Activated naive CD4-positive, alpha-beta T cell treated with anti-CD3 and anti-CD28 coated beads for 36 hours (primary cell): Measurements from ENCODE around the gene ATG9B. TPM values are rescaled to one million over a fixed set of nuclear protein-coding genes. Genes with fewer than 3 reads are reported as not detected.
A peak's percentile ranks its signal among the peaks of the same experiment; 100 is the strongest.
"Not testable (repeated sequence)": the region's sequence is repeated elsewhere in the genome, so short reads cannot be mapped to it uniquely, and the experiment has no call there.

Source experiments
- CTCF ChIA-PET: fragments of 350-600 bp; sonication (Branson Sonifier 250); formaldehyde crosslinking; loops from one replicate; lab custom pipeline; 2021; ENCODE audit warnings: antibody characterized with exemption; lab: Charles Lee
- DNase-seq: peaks from one replicate; pipeline ENCODE4 v3.0.0-alpha.2; 2020
- H3K27ac Mint-ChIP-seq: one replicate; pipeline ENCODE4 v1.8.0; 2021; ENCODE audit warnings: mild to moderate bottlenecking, mixed read lengths
- H3K27me3 Mint-ChIP-seq: one replicate; pipeline ENCODE4 v1.8.0; 2021; ENCODE audit warnings: low read depth, mixed read lengths
- H3K36me3 Mint-ChIP-seq: one replicate; pipeline ENCODE4 v1.8.0; 2021; ENCODE audit warnings: low read depth, mixed read lengths
- H3K4me1 Mint-ChIP-seq: one replicate; pipeline ENCODE4 v1.8.0; 2021; ENCODE audit warnings: low read depth, mixed read lengths
- H3K4me3 Mint-ChIP-seq: one replicate; pipeline ENCODE4 v1.8.0; 2021; ENCODE audit warnings: mild to moderate bottlenecking, moderate library complexity, mixed read lengths
- H3K9me3 Mint-ChIP-seq: one replicate; pipeline ENCODE4 v1.8.0; 2021; ENCODE audit warnings: mixed read lengths
- intact Hi-C: fragments of 100-400 bp; cut with micrococcal nuclease; formaldehyde crosslinking; loops from one replicate; pipeline ENCODE4 v1.15.1; 2023
- total RNA-seq, 2 experiments: library from RNA; stranded (reverse); gene quantifications; one replicate each; pipeline ENCODE4 v1.2.3, GENCODE V29; 2021

Gene ATG9B
- total RNA-seq, 2 experiments from 2014 or later, result 2.8 to 4.0 TPM

DNA sequence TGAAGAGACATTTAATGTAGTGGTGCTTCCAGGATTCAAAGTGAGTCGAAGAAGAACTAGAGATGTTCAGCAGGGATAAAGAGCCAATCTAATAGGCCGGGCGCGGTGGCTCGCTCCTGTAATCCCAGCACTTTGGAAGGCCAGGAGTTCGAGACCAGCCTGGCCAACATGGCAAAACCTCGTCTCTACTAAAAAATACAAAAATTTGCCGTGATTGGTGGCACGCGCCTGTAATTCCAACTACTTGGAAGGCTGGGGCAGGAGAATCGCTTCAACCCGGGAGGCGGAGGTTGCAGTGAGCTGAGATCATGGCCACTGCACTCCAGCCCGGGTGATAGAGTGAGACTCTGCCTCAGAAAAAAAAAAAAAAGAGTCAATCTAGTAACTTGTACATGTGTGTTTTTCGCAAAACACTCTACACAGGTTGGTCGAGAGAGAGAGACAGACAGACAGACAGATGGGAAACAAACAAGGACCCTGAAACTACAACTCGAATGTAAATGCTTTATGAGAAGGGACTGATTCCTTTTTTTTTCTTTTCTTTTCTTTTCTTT, 4.7 kb upstream of the ATG9B start:
- intact Hi-C loops, result loop anchor here (1.0 to 2.0 kb wide), 4 partner anchors 29 to 198 kb away; partner anchors contain the start of genes ABCF2 and FASTK
- peak overlapping the region; percentile 90 for H3K27ac Mint-ChIP-seq
- CTCF ChIA-PET, result interaction anchor here (1.4 to 2.7 kb wide), 2 partner anchors 10 kb away, joined by 8 to 12 read pairs; no protein-coding TSS in a partner anchor

DNA sequence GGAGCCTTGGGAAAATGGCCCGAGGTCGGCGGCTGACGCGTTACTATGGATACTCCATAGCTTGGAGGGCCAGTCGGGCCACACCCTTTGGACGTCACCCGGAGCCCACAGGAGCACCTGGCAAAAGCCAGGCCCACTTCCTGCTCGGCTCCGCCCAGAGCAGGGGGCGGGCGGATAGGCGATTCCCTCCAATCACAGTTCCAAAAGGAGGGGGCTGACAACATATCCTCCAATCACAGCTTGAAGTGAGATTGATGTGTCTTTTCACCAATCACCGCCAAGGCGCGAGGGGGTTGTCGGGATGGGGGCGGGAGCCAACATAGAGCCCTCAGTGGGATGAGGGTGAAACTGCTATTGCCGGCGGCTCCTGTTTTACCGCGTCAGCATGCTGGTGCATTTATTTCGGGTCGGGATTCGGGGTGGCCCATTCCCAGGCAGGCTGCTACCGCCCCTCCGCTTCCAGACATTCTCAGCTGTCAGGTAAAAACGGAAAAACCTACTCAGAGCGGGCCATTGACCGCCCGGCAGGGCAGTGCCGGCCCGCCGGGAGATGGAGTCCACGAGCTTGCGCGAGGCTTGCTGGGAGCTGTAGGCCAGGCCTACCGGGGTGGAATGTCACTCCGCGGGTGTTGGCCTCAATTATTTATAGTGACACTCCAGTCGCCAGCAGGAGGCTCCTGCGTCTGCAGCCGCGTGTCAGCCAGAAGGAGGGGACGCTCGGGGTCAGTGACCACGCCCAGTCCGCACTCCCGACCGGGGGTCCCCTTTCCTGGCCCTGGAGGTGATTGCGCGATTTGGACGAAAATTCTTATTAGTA, 4.0 kb upstream of the ATG9B start, which contains the start of gene ABCB8:
Gene ABCB8 (plus strand): TSS at position 320 of the 817 bp plus-strand sequence. CDS start 66 bp downstream, at position 386.
- peak; percentile 100 for DNase-seq
- Mint-ChIP-seq H3K4me1 (peaks cover 20% of the 10 kb centered on the region), H3K9me3 (no peaks in the 10 kb centered on the region), H3K27ac (peak within 1 kb of the TSS; percentile 90), H3K36me3 (peaks cover 5% of the 10 kb centered on the region), H3K4me3 (peak within 1 kb of the TSS; percentile 91), H3K27me3 (no peaks in the 10 kb centered on the region)
- CTCF ChIA-PET, result interaction anchor here (0.6 to 2.7 kb wide), 5 partner anchors 10 to 270 kb away, joined by 3 to 12 read pairs (median 8); no protein-coding TSS in a partner anchor
- intact Hi-C loops, result loop anchor here (1.0 to 2.0 kb wide), 4 partner anchors 30 to 198 kb away; partner anchors contain the start of genes ABCF2 and FASTK

More for the DNA sequence above, 4.7 kb upstream of the ATG9B start:
- H3K9me3 Mint-ChIP-seq, result no peaks in the 10 kb centered on the region
- H3K36me3 Mint-ChIP-seq, result peaks cover 5% of the 10 kb centered on the region
- DNase-seq, result no peak
- peak overlapping the region; percentile 91 for H3K4me3 Mint-ChIP-seq
- peaks cover 20% of the 10 kb centered on the region for H3K4me1 Mint-ChIP-seq
- no peaks in the 10 kb centered on the region for H3K27me3 Mint-ChIP-seq

- CTCF ChIA-PET, result interaction anchor here (0.6 to 2.7 kb wide), 5 partner anchors 9 to 270 kb away, joined by 3 to 12 read pairs (median 8); no protein-coding TSS in a partner anchor
- H3K4me1 Mint-ChIP-seq, result peaks cover 20% of the 10 kb centered on the region
Measured at GRCh38 chr7:151027728-151028130, 3.4 kb upstream of the ATG9B start.

GRCh38 chr7:151026771-151027727, 2.8 kb upstream of the ATG9B start:
- H3K27me3 Mint-ChIP-seq, H3K9me3 Mint-ChIP-seq, H3K36me3 Mint-ChIP-seq, intact Hi-C loops, DNase-seq: not testable (repeated sequence)
- H3K27ac Mint-ChIP-seq, result peak overlapping the region; percentile 90
- peak overlapping the region; percentile 91 for H3K4me3 Mint-ChIP-seq
- H3K4me1 Mint-ChIP-seq, result peaks cover 20% of the 10 kb centered on the region
- CTCF ChIA-PET, result interaction anchor here (1.1 to 2.7 kb wide), 5 partner anchors 8 to 84 kb away, joined by 3 to 12 read pairs (median 8); no protein-coding TSS in a partner anchor

More at GRCh38 chr7:151027728-151028130, 3.4 kb upstream of the ATG9B start:
- not testable (repeated sequence) for H3K9me3 Mint-ChIP-seq, H3K36me3 Mint-ChIP-seq, H3K27me3 Mint-ChIP-seq, DNase-seq
- Mint-ChIP-seq H3K27ac (peak overlapping the region; percentile 90), H3K4me3 (peak overlapping the region; percentile 91)
- intact Hi-C loops, result loop anchor here (1.0 to 2.0 kb wide), 4 partner anchors 31 to 199 kb away; partner anchors contain the start of genes ABCF2 and FASTK

- no peak for DNase-seq
- no peaks in the 10 kb centered on the region for H3K9me3 Mint-ChIP-seq
- intact Hi-C loops, result no loop called here
- peaks cover 5% of the 10 kb centered on the region for H3K36me3 Mint-ChIP-seq
- H3K27me3 Mint-ChIP-seq, result no peaks in the 10 kb centered on the region
- no peak overlapping the region for H3K4me3 Mint-ChIP-seq
- peaks cover 20% of the 10 kb centered on the region for H3K4me1 Mint-ChIP-seq
- CTCF ChIA-PET, result interaction anchor here (1.3 to 1.5 kb wide), 2 partner anchors 8 to 9 kb away, joined by 3 read pairs; no protein-coding TSS in a partner anchor
- H3K27ac Mint-ChIP-seq, result no peak overlapping the region
Measured at GRCh38 chr7:151025924-151026671, 1.8 kb upstream of the ATG9B start.

DNA sequence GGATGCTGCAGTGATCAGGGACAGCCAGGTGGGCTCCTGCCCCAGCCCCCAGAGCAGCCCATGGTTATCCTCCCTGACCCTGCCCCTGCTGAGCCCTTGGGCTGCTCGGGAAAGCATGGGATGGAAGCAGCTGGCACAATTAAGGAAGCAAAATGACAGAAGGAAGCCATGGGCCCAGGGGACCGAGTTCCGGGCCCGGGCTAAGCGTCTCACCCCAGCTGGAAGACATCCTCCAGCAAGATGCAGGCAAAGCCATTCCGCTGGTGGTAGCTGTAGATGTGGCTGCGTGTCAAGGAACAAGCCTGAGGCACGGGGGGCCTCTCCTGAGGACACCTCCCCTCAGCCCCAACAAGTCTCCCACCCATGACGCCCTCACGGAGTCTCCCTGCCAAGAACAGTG, 1.1 kb downstream of the ATG9B start:
- Mint-ChIP-seq H3K9me3 (no peaks in the 10 kb centered on the region), H3K27ac (no peak overlapping the region), H3K27me3 (peaks cover 6% of the 10 kb centered on the region), H3K4me3 (no peak overlapping the region), H3K4me1 (peaks cover 18% of the 10 kb centered on the region), H3K36me3 (no peaks in the 10 kb centered on the region)
- DNase-seq, result no peak
- intact Hi-C loops, result no loop called here
- CTCF ChIA-PET, result no interaction called here

- intact Hi-C loops, result no loop called here
- H3K9me3 Mint-ChIP-seq, result no peaks in the 10 kb centered on the region
- CTCF ChIA-PET, result interaction anchor here (0.6 to 4.3 kb wide), 7 partner anchors 9 to 515 kb away, joined by 3 to 32 read pairs (median 5); no protein-coding TSS in a partner anchor
- peaks cover 30% of the 10 kb centered on the region for H3K4me1 Mint-ChIP-seq
- DNase-seq, result no peak
- no peaks in the 10 kb centered on the region for H3K36me3 Mint-ChIP-seq
- H3K27me3 Mint-ChIP-seq, result peaks cover 7% of the 10 kb centered on the region
- H3K27ac Mint-ChIP-seq, result no peak overlapping the region
- H3K4me3 Mint-ChIP-seq, result no peak overlapping the region
Measured at GRCh38 chr7:151020231-151020630, 4.1 kb downstream of the ATG9B start.

DNA sequence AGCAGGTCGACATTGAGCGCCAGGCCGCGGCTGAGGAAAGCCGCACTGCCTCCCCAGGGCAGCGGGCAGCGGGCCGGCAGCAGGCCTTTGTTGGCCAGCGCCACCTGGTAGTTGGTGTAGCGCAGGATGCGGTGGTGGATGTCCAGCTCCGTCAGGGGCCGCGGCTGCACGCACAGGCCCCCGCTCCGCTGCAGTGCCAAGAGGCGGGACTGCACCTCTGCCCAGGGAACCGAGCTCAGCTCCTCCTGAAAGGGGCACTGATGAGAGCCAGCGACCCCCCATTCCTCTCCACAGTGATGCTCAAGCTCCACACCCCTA, 5.2 kb downstream of the ATG9B start:
- no peaks in the 10 kb centered on the region for H3K9me3 Mint-ChIP-seq
- H3K27me3 Mint-ChIP-seq, result peaks cover 7% of the 10 kb centered on the region
- peaks cover 41% of the 10 kb centered on the region for H3K4me1 Mint-ChIP-seq
- H3K27ac Mint-ChIP-seq, result no peak overlapping the region
- CTCF ChIA-PET, result interaction anchor here (0.9 to 4.3 kb wide), 21 partner anchors 8 to 262 kb away, joined by 3 to 32 read pairs (median 5); partner anchors contain the start of gene ABCB8
- H3K36me3 Mint-ChIP-seq, result no peaks in the 10 kb centered on the region
- intact Hi-C loops, result loop anchor here (2.0 kb wide), 1 partner anchor 62 kb away; the partner anchor contains the start of gene FASTK
- H3K4me3 Mint-ChIP-seq, result peak overlapping the region; percentile 5
- no peak for DNase-seq

GRCh38 chr7:151018421-151019129, 5.7 kb downstream of the ATG9B start:
- H3K27ac Mint-ChIP-seq, result no peak overlapping the region
- peak; percentile 28 for DNase-seq
- CTCF ChIA-PET, result interaction anchor here (0.6 to 4.3 kb wide), 24 partner anchors 8 to 1871 kb away, joined by 3 to 32 read pairs (median 4); partner anchors contain the start of gene ABCB8

DNA sequence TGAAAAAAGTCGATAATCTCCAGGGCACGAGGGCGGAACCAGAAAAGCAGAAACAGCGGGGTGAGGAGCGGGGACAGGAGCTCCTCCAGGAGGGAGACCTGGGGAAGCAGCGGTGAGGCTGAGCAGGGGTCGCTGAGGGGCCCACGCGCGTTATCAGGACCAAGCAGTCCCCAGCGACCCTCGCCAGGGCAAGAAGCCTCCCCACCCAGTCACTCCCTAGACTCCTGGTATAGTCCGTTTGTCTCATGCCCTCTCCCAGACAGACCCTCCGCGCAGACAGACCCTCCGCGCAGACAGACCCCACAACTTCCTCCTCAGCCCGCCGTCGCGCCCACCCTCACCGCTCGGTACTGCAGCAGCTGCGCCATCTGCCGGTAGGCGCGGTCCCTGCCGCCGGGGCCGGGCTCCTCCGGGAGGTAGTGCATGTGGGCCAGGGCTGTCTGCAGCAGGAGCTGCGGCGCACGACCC, 6.3 kb downstream of the ATG9B start:
- intact Hi-C loops, result loop anchor here (1.0 to 2.0 kb wide), 4 partner anchors 44 to 120 kb away; partner anchors contain the start of gene FASTK
- Mint-ChIP-seq H3K9me3 (no peaks in the 10 kb centered on the region), H3K27me3 (peaks cover 7% of the 10 kb centered on the region), H3K27ac (no peak overlapping the region), H3K36me3 (no peaks in the 10 kb centered on the region), H3K4me1 (peaks cover 50% of the 10 kb centered on the region), H3K4me3 (peak overlapping the region; percentile 72)
- peak; percentile 82 for DNase-seq
- CTCF ChIA-PET, result interaction anchor here (0.6 to 4.3 kb wide), 21 partner anchors 8 to 1870 kb away, joined by 3 to 32 read pairs (median 5); partner anchors contain the start of gene ABCB8

More at GRCh38 chr7:151018421-151019129, 5.7 kb downstream of the ATG9B start:
- peak overlapping the region; percentile 72 for H3K4me3 Mint-ChIP-seq
- peaks cover 7% of the 10 kb centered on the region for H3K27me3 Mint-ChIP-seq
- H3K9me3 Mint-ChIP-seq, result no peaks in the 10 kb centered on the region
- H3K36me3 Mint-ChIP-seq, result no peaks in the 10 kb centered on the region
- intact Hi-C loops, result loop anchor here (1.0 to 2.0 kb wide), 3 partner anchors 44 to 120 kb away; partner anchors contain the start of gene FASTK
- H3K4me1 Mint-ChIP-seq, result peaks cover 46% of the 10 kb centered on the region
